ENCODE measurements around the gene LAIR1. TPM values are rescaled to one million over a fixed set of nuclear protein-coding genes. Genes with fewer than 3 reads are reported as not detected.

Gene LAIR1
- total RNA-seq, 1 experiment from 2014 or later = 0.37 TPM

- no peak for TF ChIP-seq ZNF532 (CRISPR knock-in tag; IDR thresholded peaks at IDR 0.05; ENCODE audit: borderline replicate concordance)
- no peak for TF ChIP-seq USF1 (CRISPR knock-in tag; IDR thresholded peaks at IDR 0.05)
- TF ChIP-seq ZNF219 (CRISPR knock-in tag; IDR thresholded peaks at IDR 0.05; ENCODE audit: borderline replicate concordance) = no peak
Observed at GRCh38 chr19:54315956-54316355, 48.8 kb downstream of the LAIR1 start (continued).

- DNase-seq (ENCODE audit: low spot score) = no peak
- Mint-ChIP-seq H3K27ac (no peak within 1 kb of the TSS), H3K4me1 (peaks cover 12% of the 10 kb centered on the region), H3K4me3 (no peak within 1 kb of the TSS), H3K9me3 (peaks cover 7% of the 10 kb centered on the region), H3K27me3 (ENCODE audit: low read depth) (peaks cover 15% of the 10 kb centered on the region; the same call in 1 of the 2 replicates), H3K36me3 (no peaks in the 10 kb centered on the region)
- no peak for ATAC-seq
- POLR2A ChIA-PET = no interaction called here
- TF ChIP-seq CDX4 (CRISPR knock-in tag; IDR thresholded peaks at IDR 0.05; ENCODE audit: borderline replicate concordance) = no peak
- TF ChIP-seq CBFB (CRISPR knock-in tag; IDR thresholded peaks at IDR 0.05; ENCODE audit: low read depth) = no peak
- TF ChIP-seq USF2 (CRISPR knock-in tag; IDR thresholded peaks at IDR 0.05) = no peak
- TF ChIP-seq ZNF416 (CRISPR knock-in tag; IDR thresholded peaks at IDR 0.05) = no peak
- TF ChIP-seq IRF2 (CRISPR knock-in tag; IDR thresholded peaks at IDR 0.05; ENCODE audit: borderline replicate concordance, low read depth) = no peak
- TF ChIP-seq NFE2L1 (CRISPR knock-in tag; IDR thresholded peaks at IDR 0.05) = no peak
- TF ChIP-seq RORB (CRISPR knock-in tag; IDR thresholded peaks at IDR 0.05) = no peak
- TF ChIP-seq ZNF396 (CRISPR knock-in tag; IDR thresholded peaks at IDR 0.05; ENCODE audit: borderline replicate concordance) = no peak
- TF ChIP-seq ZSCAN18 (CRISPR knock-in tag; IDR thresholded peaks at IDR 0.05) = no peak
- no peak for TF ChIP-seq E2F4 (CRISPR knock-in tag; IDR thresholded peaks at IDR 0.05; ENCODE audit: borderline replicate concordance, low read depth)
- TF ChIP-seq ESRRA (CRISPR knock-in tag; IDR thresholded peaks at IDR 0.05; ENCODE audit: borderline replicate concordance) = no peak
- TF ChIP-seq E2F5 (CRISPR knock-in tag; IDR thresholded peaks at IDR 0.05) = no peak
- no peak for TF ChIP-seq ZNF121 (CRISPR knock-in tag; IDR thresholded peaks at IDR 0.05)
- TF ChIP-seq TEAD1 (CRISPR knock-in tag; IDR thresholded peaks at IDR 0.05) = no peak
- TF ChIP-seq USF1 (CRISPR knock-in tag; IDR thresholded peaks at IDR 0.05) = no peak
- TF ChIP-seq GRHL2 (CRISPR knock-in tag; IDR thresholded peaks at IDR 0.05; ENCODE audit: insufficient replicate concordance, severe bottlenecking) = no peak
- no peak for TF ChIP-seq NFYB (CRISPR knock-in tag; conservative IDR thresholded peaks at IDR 0.05; ENCODE audit: low read depth)
- TF ChIP-seq TEAD4 (CRISPR knock-in tag; IDR thresholded peaks at IDR 0.05) = no peak
- no peak for TF ChIP-seq ATF3 (CRISPR knock-in tag; conservative IDR thresholded peaks at IDR 0.05)
- no peak for TF ChIP-seq HMGA2 (CRISPR knock-in tag; IDR thresholded peaks at IDR 0.05)
- CTCF ChIA-PET = interaction anchor here (1.6 kb wide), 1 partner anchor 47 kb away, joined by 9 read pairs; no protein-coding TSS in a partner anchor
Observed at GRCh38 chr19:54312436-54313377, 52.0 kb downstream of the LAIR1 start, which contains the start of gene LILRA5. Gene LILRA5 (minus strand): TSS chr19:54313166. CDS start chr19:54313019, 147 bp downstream.
